Lung (tissue), 12 donors: ENCODE results near the gene TPBG. TPM values are rescaled to one million over a fixed set of nuclear protein-coding genes. Genes with fewer than 3 reads are reported as not detected.
"Not testable (repeated sequence)": the region's sequence is repeated elsewhere in the genome, so short reads cannot be mapped to it uniquely, and the experiment has no call there.

Experiments used
- ATAC-seq: fragments of 200-7000 bp; cut with Tn5 transposase; one replicate; pipeline ENCODE4 v1.9.1; 2020; ENCODE audit warnings: moderate number of reproducible peaks; ENCODE audit not compliant: insufficient read depth, low FRiP score
- DNase-seq, 3 donors: peaks; one replicate each; pipeline ENCODE4 v3.0.0-alpha.2; 2013 to 2017
- H3K27ac ChIP-seq, 2 donors: one replicate each; pipeline ENCODE4 v1.5.1; 2013; ENCODE audit warnings: mild to moderate bottlenecking in 2 of 2, moderate library complexity in 2 of 2, control low read depth in 1 of 2, inconsistent platforms in 1 of 2, low read depth in 1 of 2, low read length in 1 of 2
- H3K27me3 ChIP-seq, 3 donors: one replicate each; pipeline ENCODE4 v1.5.1; 2013; ENCODE audit warnings: low read length in 2 of 3; ENCODE audit not compliant: control insufficient read depth in 3 of 3, insufficient read depth in 3 of 3
- H3K36me3 ChIP-seq, 4 donors: one replicate each; pipeline ENCODE4 v1.5.1; 2013; ENCODE audit warnings: low read length in 4 of 4, mild to moderate bottlenecking in 1 of 4, moderate library complexity in 1 of 4; ENCODE audit not compliant: control insufficient read depth in 4 of 4, insufficient read depth in 4 of 4
- H3K4me1 ChIP-seq, 5 donors: one replicate each; pipeline ENCODE4 v1.5.1; 2013; ENCODE audit warnings: low read length in 5 of 5, mild to moderate bottlenecking in 2 of 5, moderate library complexity in 1 of 5; ENCODE audit not compliant: control insufficient read depth in 5 of 5, insufficient read depth in 5 of 5
- H3K4me3 ChIP-seq: one replicate; pipeline ENCODE4 v1.5.1; 2013; ENCODE audit warnings: mild to moderate bottlenecking, control low read depth, moderate library complexity
- H3K9ac ChIP-seq, 2 donors: one replicate each; pipeline ENCODE4 v1.5.1; 2013; ENCODE audit warnings: low read length in 2 of 2, control low read depth in 1 of 2; ENCODE audit not compliant: insufficient read depth in 1 of 2
- H3K9me3 ChIP-seq, 4 donors: one replicate each; pipeline ENCODE4 v1.5.1; 2013; ENCODE audit warnings: low read length in 3 of 4, mild to moderate bottlenecking in 1 of 4, moderate library complexity in 1 of 4; ENCODE audit not compliant: control insufficient read depth in 4 of 4, insufficient read depth in 3 of 4
- WGBS, 2 donors: extraction: QIAGEN DNeasy Blood & Tissue Kit; methylation state at CpG; one replicate each; pipeline ENCODE4 v1.1.7; 2013; 5-methylcytosine and 5-hydroxymethylcytosine counted together
- polyA plus RNA-seq, 2 donors: library from polyadenylated mRNA; stranded (reverse); fragments of 200-250 nt; gene quantifications; one replicate each; pipeline ENCODE4 v1.2.1, GENCODE V29; 2013
- total RNA-seq, 2 donors: library from RNA; depleted of rRNA in 1 of 2; stranded (reverse); fragments of >200 nt in 1 of 2; gene quantifications; one replicate each; pipeline ENCODE4 v1.2.1, GENCODE V29; 2014 to 2021
- TF ChIP-seq, protein P1 (sequence below): IDR thresholded peaks from 2 replicates; pipeline ENCODE4 v1.5.1; 2012; ENCODE audit warnings: mild to moderate bottlenecking; ENCODE audit errors: control extremely low read depth, extremely low read depth
- donor health status: control.
- donor health status: control.
- donor health status: Bipolar disorder and iron deficiency.
- donor health status: healthy.
- donor health status: DM: yes; HTN: yes; CAD: no.

The TPBG gene
- total and polyA plus RNA-seq, 4 donors, result 6.1 to 14.4 (median 9.1) TPM

DNA sequence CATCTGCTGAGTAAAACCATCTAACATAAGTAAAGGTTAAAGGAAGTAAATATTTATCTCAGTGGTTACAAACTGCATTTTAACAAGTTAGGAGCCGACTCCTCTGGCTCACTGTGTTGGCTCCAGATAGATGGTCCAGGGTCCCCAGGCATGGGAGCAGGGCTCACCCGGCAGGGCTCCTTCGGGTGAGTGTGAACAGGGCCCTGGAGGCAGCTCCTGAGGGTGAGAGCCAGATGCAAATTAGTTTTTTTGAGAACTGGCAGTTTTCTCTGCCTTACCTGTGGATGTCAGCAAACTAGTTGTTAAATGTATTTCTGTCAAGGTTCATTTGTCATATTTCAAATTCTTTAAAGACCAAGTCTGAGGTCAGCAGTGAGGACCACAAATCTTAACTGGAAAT lies 21.5 kb downstream of the TPBG start:
- TF ChIP-seq, protein P1, sequence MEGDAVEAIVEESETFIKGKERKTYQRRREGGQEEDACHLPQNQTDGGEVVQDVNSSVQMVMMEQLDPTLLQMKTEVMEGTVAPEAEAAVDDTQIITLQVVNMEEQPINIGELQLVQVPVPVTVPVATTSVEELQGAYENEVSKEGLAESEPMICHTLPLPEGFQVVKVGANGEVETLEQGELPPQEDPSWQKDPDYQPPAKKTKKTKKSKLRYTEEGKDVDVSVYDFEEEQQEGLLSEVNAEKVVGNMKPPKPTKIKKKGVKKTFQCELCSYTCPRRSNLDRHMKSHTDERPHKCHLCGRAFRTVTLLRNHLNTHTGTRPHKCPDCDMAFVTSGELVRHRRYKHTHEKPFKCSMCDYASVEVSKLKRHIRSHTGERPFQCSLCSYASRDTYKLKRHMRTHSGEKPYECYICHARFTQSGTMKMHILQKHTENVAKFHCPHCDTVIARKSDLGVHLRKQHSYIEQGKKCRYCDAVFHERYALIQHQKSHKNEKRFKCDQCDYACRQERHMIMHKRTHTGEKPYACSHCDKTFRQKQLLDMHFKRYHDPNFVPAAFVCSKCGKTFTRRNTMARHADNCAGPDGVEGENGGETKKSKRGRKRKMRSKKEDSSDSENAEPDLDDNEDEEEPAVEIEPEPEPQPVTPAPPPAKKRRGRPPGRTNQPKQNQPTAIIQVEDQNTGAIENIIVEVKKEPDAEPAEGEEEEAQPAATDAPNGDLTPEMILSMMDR, result no peak
- Histone ChIP-seq H3K27ac (no peak overlapping the region), H3K9me3 (peaks cover 0 to 3% (median 0%) of the 10 kb centered on the region in 4 donors), H3K4me3 (no peak overlapping the region), H3K4me1 (peaks cover 0 to 3% (median 0%) of the 10 kb centered on the region in 5 donors), H3K9ac (no peak overlapping the region), H3K27me3 (no peaks in the 10 kb centered on the region), H3K36me3 (no peaks in the 10 kb centered on the region)
- ATAC-seq (no peak), DNase-seq (no peak)
- WGBS, 2 donors, result 52 to 58% methylated on average over 3 of the region's 3 CpGs

DNA sequence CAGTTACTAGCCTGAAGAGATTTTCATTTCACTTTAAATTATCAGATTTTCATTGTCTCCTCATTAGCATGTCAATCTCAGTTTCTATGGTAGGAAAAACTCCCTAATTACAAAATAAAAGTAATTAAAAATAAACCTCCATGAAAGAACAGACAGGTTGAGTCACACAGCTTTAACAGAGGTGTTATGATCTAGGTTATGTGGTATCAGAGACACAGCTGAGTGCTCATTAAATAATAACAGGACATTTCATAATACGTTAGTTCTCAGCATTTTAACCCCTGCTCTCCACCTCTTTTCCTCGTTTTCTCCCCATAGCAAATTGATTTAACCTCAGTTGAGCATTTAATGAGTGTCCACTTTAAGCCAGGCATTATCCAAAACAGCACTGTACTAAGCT lies 21.9 kb downstream of the TPBG start:
- H3K4me3 ChIP-seq, result no peak overlapping the region
- TF ChIP-seq, protein P1, result no peak
- DNase-seq (no peak), ATAC-seq (no peak)
- H3K27me3 ChIP-seq, result no peaks in the 10 kb centered on the region
- no peak overlapping the region for H3K27ac ChIP-seq
- 47 to 65% methylated on average over 2 of the region's 2 CpGs for WGBS, 2 donors
- H3K36me3 ChIP-seq, result no peaks in the 10 kb centered on the region
- no peak overlapping the region for H3K9ac ChIP-seq
- H3K4me1 ChIP-seq, result peaks cover 0 to 3% (median 0%) of the 10 kb centered on the region in 5 donors
- peaks cover 0 to 3% (median 0%) of the 10 kb centered on the region in 4 donors for H3K9me3 ChIP-seq

DNA sequence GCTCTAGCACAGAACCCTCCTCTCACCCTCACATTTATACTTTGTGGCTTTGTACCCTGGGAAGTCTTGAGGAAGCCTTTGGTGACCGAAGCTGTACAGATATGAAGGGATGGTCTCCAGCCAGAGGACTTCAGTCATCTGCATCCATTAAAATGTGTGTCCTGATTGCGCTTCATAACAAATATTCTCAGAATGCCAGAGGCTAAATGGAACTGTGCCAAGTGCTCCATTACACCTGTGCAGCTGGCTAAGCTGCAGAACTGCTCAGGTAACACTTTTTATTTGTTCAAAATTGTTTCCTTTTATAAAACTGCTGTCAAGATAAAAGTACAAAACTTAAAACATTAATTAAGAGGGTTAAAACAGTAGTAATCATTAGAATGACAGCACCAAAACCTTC lies 22.3 kb downstream of the TPBG start:
- no peak for ATAC-seq
- TF ChIP-seq, protein P1, result no peak
- no peaks in the 10 kb centered on the region for H3K27me3 ChIP-seq
- H3K4me3 ChIP-seq, result no peak overlapping the region
- no peak overlapping the region for H3K27ac ChIP-seq
- no peak overlapping the region for H3K9ac ChIP-seq
- 76 to 84% methylated on average over 2 of the region's 2 CpGs for WGBS, 2 donors
- peaks cover 0 to 3% (median 0%) of the 10 kb centered on the region in 5 donors for H3K4me1 ChIP-seq
- H3K36me3 ChIP-seq, result no peaks in the 10 kb centered on the region
- peak in 1 of 3 donors; percentile 20 for DNase-seq
- peaks cover 0 to 3% (median 0%) of the 10 kb centered on the region in 4 donors for H3K9me3 ChIP-seq

GRCh38 chr6:82394770-82395169 lies 31.2 kb downstream of the TPBG start:
- H3K9ac ChIP-seq, H3K36me3 ChIP-seq, H3K27ac ChIP-seq, H3K4me3 ChIP-seq, DNase-seq, H3K4me1 ChIP-seq, H3K27me3 ChIP-seq, H3K9me3 ChIP-seq, ATAC-seq: not testable (repeated sequence)
- WGBS, 2 donors, result 80 to 89% methylated on average over 14 to 15 of the region's 15 CpGs
